ENCODE data around the gene C14orf180.

GRCh38 chr14:104587641-104588040 lies 8.1 kb downstream of the C14orf180 start:
- TF ChIP-seq EZH2 (IDR thresholded peaks at IDR 0.05; ENCODE audit: insufficient read depth, low read length), result no peak
- TF ChIP-seq, protein P1, sequence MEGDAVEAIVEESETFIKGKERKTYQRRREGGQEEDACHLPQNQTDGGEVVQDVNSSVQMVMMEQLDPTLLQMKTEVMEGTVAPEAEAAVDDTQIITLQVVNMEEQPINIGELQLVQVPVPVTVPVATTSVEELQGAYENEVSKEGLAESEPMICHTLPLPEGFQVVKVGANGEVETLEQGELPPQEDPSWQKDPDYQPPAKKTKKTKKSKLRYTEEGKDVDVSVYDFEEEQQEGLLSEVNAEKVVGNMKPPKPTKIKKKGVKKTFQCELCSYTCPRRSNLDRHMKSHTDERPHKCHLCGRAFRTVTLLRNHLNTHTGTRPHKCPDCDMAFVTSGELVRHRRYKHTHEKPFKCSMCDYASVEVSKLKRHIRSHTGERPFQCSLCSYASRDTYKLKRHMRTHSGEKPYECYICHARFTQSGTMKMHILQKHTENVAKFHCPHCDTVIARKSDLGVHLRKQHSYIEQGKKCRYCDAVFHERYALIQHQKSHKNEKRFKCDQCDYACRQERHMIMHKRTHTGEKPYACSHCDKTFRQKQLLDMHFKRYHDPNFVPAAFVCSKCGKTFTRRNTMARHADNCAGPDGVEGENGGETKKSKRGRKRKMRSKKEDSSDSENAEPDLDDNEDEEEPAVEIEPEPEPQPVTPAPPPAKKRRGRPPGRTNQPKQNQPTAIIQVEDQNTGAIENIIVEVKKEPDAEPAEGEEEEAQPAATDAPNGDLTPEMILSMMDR (IDR thresholded peaks at IDR 0.05; ENCODE audit: insufficient read depth, low read depth, low read length), result no peak

Data from astrocyte (in vitro differentiated cells and primary cell).